GM19099 (cell line): ENCODE measurements around the gene TBC1D22A.

Experiments
- POLR2A ChIP-seq: IDR thresholded peaks from 3 replicates; pipeline ENCODE4 v1.6.1; 2011; ENCODE audit warnings: low read depth; ENCODE audit not compliant: insufficient read length; ENCODE audit errors: extremely low read depth

Gene TBC1D22A

DNA sequence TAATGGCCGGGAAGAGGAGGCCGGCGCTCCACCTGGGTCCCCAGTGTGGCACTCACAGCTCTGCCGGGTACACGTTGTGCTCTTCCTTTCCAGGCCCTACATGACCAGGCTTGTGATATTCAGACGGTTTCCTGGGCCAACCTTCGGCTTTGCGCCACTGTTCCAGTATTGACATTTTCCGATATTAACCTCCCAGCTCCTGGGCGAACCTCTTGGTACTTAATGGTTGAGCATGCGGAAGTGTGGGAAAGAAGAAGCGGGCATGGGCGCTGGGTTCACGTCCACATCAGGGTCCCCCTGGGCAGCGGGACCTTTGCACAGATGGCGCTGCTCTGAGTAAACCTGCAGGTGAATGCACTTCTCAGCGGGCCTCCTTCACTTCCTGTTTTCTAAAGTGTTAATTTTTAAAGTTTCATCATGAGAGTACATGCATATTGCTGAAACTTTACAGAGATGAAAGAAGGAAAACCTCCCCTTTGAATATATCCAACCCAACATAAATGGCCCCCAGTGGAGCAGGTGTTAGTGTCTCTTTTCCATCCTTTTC is 286.7 kb downstream of the TBC1D22A start:
- no peak for TF ChIP-seq POLR2A

- TF ChIP-seq POLR2A: no peak
These were observed 288.1 kb downstream of the TBC1D22A start for GRCh38 chr22:47050401-47051051.

GRCh38 chr22:47051441-47052071 is 289.1 kb downstream of the TBC1D22A start:
- no peak for TF ChIP-seq POLR2A

DNA sequence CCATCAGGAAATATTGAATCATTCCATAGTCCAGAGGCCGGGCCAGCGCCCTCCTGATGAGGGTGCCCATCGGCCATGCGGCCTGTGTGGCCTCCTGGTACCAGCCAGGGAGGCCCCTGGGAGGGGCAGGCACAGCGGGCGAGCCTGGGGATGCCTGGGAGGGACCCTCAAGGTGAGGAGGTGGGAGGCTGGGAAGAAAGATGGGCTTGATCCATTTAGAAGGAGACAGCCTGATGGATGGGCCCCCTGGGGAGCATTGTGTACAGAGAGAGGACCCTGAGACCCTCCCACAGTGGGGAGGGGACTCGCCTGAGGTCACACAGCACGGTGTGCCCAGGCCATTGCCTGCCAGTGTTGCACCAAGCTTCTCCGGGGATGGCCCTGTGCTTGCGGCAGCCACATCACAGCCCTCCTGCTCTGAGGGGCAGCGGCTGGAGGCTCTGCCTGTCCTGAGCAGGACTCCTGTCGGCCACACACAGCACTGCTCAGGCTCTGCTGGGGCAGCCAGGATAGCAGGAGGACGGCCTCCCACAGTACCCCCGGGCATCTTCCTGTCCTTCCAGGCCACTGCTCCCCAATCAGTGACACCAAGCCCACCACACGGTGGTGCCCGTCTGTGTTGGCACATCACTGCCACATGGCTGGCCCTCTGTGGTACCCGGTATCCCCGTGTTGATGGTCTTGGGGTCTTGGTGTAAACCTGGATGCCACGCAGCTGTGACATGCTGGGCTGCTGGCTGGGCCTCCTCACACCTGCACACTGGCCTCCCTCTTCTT is 290.0 kb downstream of the TBC1D22A start:
- TF ChIP-seq POLR2A: no peak

GRCh38 chr22:47053013-47053725 is 290.7 kb downstream of the TBC1D22A start:
- no peak for TF ChIP-seq POLR2A

DNA sequence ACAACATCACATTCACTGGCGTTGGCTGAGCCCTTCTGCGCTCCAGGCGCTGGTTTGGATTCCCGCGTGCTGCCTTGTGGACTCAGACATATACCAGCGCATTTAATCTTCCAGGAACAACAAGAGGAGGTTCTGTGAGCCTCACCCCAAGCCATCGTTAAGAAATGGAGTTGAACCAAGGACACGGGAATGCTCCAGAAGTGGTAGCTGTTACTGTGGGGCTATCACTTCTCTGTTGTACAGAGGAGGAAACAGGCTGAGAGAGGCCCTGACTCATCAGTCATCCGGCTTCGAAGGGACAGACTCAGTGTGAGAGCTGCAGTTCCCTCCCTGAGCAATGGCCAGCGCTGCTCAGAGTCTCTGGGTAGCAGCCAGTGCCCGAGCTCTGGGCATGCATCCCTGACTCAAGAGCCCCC is 291.3 kb downstream of the TBC1D22A start:
- no peak for TF ChIP-seq POLR2A

- TF ChIP-seq POLR2A: no peak
These were observed 292.0 kb downstream of the TBC1D22A start for GRCh38 chr22:47054231-47055072.

GRCh38 chr22:47055073-47055355 is 292.6 kb downstream of the TBC1D22A start:
- no peak for TF ChIP-seq POLR2A

DNA sequence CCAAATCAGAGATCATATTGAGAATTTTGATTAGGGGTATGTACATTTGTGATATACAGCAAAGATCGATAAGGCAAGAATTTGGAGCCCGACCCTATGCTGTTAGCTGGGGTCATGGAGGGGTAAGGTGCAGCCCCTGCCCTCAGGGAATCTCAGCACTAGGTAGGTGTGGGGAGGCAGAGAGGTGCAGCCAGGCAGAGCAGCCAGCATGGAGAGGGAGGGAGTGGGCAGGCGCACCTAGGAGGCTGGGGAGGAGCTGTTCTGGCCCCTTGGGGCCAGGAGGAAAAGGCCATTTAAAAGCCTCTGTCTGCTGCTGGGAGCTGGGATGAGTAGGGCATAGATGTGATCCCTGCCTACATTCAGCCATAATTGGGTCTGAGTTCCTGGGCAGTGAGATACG is 293.0 kb downstream of the TBC1D22A start:
- TF ChIP-seq POLR2A: no peak

DNA sequence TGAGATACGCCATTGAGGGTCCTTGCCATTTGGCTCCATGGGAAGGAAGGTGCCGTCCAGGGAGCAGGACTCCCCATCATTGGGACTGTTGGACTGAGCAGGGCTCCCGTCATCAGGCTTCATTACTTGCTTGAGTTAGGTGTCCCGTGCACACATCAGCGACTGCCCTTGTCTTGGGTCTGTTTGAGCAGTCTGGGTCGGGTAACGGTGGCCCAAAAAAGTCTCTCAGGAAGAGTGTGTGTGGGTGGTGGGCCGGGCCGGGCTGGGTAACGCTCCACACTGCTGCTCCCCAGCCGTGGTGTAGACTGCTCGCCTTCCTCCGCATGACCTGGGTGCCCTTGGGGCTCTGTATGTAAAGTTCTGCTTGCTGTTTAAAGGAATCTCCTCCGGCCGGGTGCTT is 293.5 kb downstream of the TBC1D22A start:
- no peak for TF ChIP-seq POLR2A

DNA sequence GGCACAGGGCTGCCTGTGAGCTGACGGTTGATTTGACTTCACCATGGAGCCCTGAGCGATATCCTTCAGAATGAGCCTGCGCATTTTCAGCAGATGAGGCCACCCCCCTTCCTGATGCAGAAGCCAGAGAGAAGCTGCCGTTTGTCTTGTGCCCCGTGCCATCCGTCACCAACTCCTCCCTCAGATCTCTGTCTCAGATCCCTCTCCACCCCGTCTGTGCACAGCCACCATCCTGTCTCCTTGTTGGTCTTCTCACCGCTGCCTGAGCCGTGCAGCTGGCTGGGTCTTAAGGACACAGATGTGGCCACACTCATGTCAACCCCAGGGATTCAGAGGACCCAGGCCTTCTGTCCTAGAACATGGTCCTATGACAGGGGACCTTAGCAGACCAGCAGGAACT is 293.9 kb downstream of the TBC1D22A start:
- TF ChIP-seq POLR2A: no peak

GRCh38 chr22:47056776-47057470 is 294.5 kb downstream of the TBC1D22A start:
- no peak for TF ChIP-seq POLR2A

DNA sequence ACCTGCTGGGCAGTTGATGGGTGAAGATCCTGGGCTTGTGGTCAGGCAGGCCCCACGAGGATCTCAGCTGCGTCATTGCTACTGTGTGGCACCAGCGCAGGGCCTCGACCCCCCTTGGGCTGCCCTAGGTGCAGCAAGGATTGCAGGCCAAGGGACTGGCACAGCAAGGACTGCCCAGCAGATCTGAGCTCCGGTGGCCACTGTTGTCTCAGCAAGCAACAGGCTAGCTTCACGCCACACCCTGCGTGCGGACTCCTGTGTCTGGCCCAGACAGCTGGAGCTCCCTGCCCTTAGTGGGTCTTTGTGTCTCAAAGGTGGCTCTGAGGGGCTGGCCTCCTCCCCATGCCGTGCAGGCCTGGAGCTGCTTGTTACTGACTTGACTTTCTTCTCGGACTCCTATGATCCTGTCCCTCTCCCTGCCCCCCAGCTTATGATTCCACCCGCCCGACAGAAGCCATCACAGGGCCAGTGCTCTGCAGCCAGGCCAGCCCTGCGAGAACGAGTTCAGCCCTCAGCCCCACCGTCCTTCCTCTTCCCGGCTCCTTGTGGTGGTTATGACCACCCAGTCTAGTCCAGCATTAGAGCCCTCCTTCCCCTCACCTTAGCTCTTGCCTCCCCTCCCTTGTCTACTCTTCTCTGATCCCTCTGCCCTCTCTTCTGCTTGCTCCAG is 295.6 kb downstream of the TBC1D22A start:
- TF ChIP-seq POLR2A: no peak
